ENCODE data around the gene GOPC. TPM values are rescaled to one million over a fixed set of nuclear protein-coding genes. Genes with fewer than 3 reads are reported as not detected.

GOPC gene
- total RNA-seq, 1 experiment from 2014 or later, result 18.7 TPM

- Mint-ChIP-seq H3K27ac (peak overlapping the region; percentile 91), H3K36me3 (0 out of 2 replicates have a peak, but pooled peaks cover 2% of the 10 kb centered on the region), H3K4me3 (peak overlapping the region; percentile 63), H3K4me1 (peaks cover 58% of the 10 kb centered on the region), H3K27me3 (ENCODE audit: low read depth) (no peaks in the 10 kb centered on the region), H3K9me3 (peaks cover 5% of the 10 kb centered on the region; the same call in 1 of the 2 replicates)
- no peak for DNase-seq (ENCODE audit: low spot score)
- TF ChIP-seq HMGXB4 (CRISPR knock-in tag; IDR thresholded peaks at IDR 0.05), result no peak
- peak; percentile 56; the same call in 1 of the 2 replicates for TF ChIP-seq ZNF121 (CRISPR knock-in tag; IDR thresholded peaks at IDR 0.05)
- no peak for TF ChIP-seq TEAD4 (CRISPR knock-in tag; IDR thresholded peaks at IDR 0.05)
- ChIA-PET POLR2A (interaction anchor here (0.7 to 1.0 kb wide), 2 partner anchors 12 to 127 kb away, joined by 3 to 4 read pairs; partner anchors contain the start of gene GOPC), CTCF (interaction anchor here (1.0 kb wide), 1 partner anchor 12 kb away, joined by 3 read pairs; the partner anchor contains the start of gene GOPC)
- ATAC-seq, result peak; percentile 46
These were observed 11.7 kb upstream of the GOPC start for GRCh38 chr6:117613920-117614560.

GRCh38 chr6:117607511-117607910 is 5.2 kb upstream of the GOPC start:
- TF ChIP-seq ATF1 (CRISPR knock-in tag; IDR thresholded peaks at IDR 0.05) (no peak), TP53 (CRISPR knock-in tag; IDR thresholded peaks at IDR 0.05) (no peak), USF1 (CRISPR knock-in tag; IDR thresholded peaks at IDR 0.05) (no peak), ZBTB21 (CRISPR knock-in tag; IDR thresholded peaks at IDR 0.05; ENCODE audit: borderline replicate concordance) (no peak), E2F4 (CRISPR knock-in tag; IDR thresholded peaks at IDR 0.05; ENCODE audit: borderline replicate concordance, low read depth) (no peak), FOXP1 (CRISPR knock-in tag; IDR thresholded peaks at IDR 0.05; ENCODE audit: borderline replicate concordance) (no peak), ZSCAN18 (CRISPR knock-in tag; IDR thresholded peaks at IDR 0.05) (no peak), AFF4 (CRISPR knock-in tag; IDR thresholded peaks at IDR 0.05; ENCODE audit: borderline replicate concordance) (no peak), ZNF121 (CRISPR knock-in tag; IDR thresholded peaks at IDR 0.05) (no peak), ZNF219 (CRISPR knock-in tag; IDR thresholded peaks at IDR 0.05; ENCODE audit: borderline replicate concordance) (no peak), CDX4 (CRISPR knock-in tag; IDR thresholded peaks at IDR 0.05; ENCODE audit: borderline replicate concordance) (no peak), ERG (CRISPR knock-in tag; IDR thresholded peaks at IDR 0.05) (no peak), KAT7 (CRISPR knock-in tag; IDR thresholded peaks at IDR 0.05; ENCODE audit: borderline replicate concordance) (no peak), CBFB (CRISPR knock-in tag; IDR thresholded peaks at IDR 0.05; ENCODE audit: low read depth) (no peak), MYBL2 (CRISPR knock-in tag; IDR thresholded peaks at IDR 0.05) (no peak), NR3C1 (CRISPR knock-in tag; conservative IDR thresholded peaks at IDR 0.05; ENCODE audit: low read depth) (no peak), NFYB (CRISPR knock-in tag; conservative IDR thresholded peaks at IDR 0.05; ENCODE audit: low read depth) (no peak), SMAD3 (CRISPR knock-in tag; IDR thresholded peaks at IDR 0.05; ENCODE audit: borderline replicate concordance) (no peak), NFATC4 (CRISPR knock-in tag; IDR thresholded peaks at IDR 0.05) (no peak), ATF3 (CRISPR knock-in tag; conservative IDR thresholded peaks at IDR 0.05) (no peak)
- Mint-ChIP-seq H3K36me3 (no peaks in the 10 kb centered on the region), H3K27ac (no peak overlapping the region), H3K27me3 (ENCODE audit: low read depth) (no peaks in the 10 kb centered on the region), H3K4me3 (no peak overlapping the region), H3K4me1 (peaks cover 16% of the 10 kb centered on the region), H3K9me3 (no peaks in the 10 kb centered on the region)
- ChIA-PET POLR2A (no interaction called here), CTCF (no interaction called here)
- DNase-seq (ENCODE audit: low spot score) (no peak), ATAC-seq (no peak)
